Neural crest cell (in vitro differentiated cells): ENCODE results near the gene NHSL2. TPM values are rescaled to one million over a fixed set of nuclear protein-coding genes. Genes with fewer than 3 reads are reported as not detected.
"Not testable (repeated sequence)": the region's sequence is repeated elsewhere in the genome, so short reads cannot be mapped to it uniquely, and the experiment has no call there.

ENCODE experiments used
- DNase-seq: peaks from one replicate; pipeline ENCODE4 v3.0.0; 2021; ENCODE audit warnings: low read depth, mixed read lengths, low spot score
- H3K27ac Mint-ChIP-seq: one replicate; pipeline ENCODE4 v1.8.0; 2021; ENCODE audit warnings: mild to moderate bottlenecking, mixed read lengths; ENCODE audit not compliant: unreplicated experiment
- H3K27me3 Mint-ChIP-seq: 2 replicates; pipeline ENCODE4 v1.8.0; 2021; ENCODE audit warnings: low read depth, mild to moderate bottlenecking, mixed read lengths
- H3K36me3 Mint-ChIP-seq: 2 replicates; pipeline ENCODE4 v1.8.0; 2021; ENCODE audit warnings: low read depth, mild to moderate bottlenecking, mixed read lengths
- H3K4me1 Mint-ChIP-seq: 2 replicates; pipeline ENCODE4 v1.8.0; 2021; ENCODE audit warnings: mixed read lengths
- H3K4me3 Mint-ChIP-seq: one replicate; pipeline ENCODE4 v1.8.0; 2021; ENCODE audit warnings: mild to moderate bottlenecking, mixed read lengths
- H3K9me3 Mint-ChIP-seq: 2 replicates; pipeline ENCODE4 v1.8.0; 2021; ENCODE audit warnings: mixed read lengths
- CTCF ChIP-seq: fragments of 200-600 bp; sonication (generic); conservative IDR thresholded peaks from 2 replicates; pipeline ENCODE4 v1.5.0; 2021; ENCODE audit warnings: antibody characterized with exemption, mild to moderate bottlenecking
- total RNA-seq: library from RNA; stranded (reverse); gene quantifications from 2 replicates; pipeline ENCODE4 v1.2.1, GENCODE V29; 2021

The NHSL2 gene
- total RNA-seq, 1 donor from 2014 or later: 9.9 TPM

DNA sequence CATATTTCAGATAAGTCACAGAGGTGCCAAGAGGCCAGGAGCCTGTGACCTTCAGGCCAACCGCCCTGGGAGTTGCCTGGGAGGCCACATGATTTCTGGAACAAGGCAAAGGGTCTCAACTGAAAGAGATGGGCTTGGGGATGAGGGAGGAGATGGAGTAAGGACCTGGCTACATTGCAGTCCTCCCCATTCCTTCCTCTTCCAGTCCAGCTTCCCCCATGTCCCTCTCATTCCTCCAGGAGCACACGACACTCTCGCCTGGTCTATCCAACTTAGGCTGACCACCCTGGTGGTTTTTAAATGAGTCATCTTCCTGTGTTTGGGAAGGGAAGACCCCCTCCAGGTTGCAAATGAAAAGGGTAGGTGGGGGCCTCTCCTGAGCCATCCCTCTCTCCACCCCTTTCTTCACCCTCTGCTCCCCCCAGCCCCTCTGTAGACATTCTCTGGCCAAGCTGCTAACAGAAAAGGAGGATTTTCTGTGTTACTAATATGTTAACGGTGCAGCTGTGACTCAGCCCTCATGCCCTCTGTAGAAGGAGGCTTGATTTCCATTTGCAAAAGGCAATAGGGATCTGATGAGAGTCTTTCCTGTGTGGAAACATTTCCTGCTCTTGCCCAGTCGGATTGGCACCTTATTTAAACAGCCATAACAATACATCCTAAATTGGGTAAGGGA lies 141.9 kb downstream of the NHSL2 start:
- Mint-ChIP-seq H3K36me3 (peaks cover 2% of the 10 kb centered on the region), H3K27me3 (peaks cover 3% of the 10 kb centered on the region), H3K4me1 (peaks cover 28% of the 10 kb centered on the region), H3K4me3 (no peak overlapping the region), H3K27ac (no peak overlapping the region), H3K9me3 (no peaks in the 10 kb centered on the region)
- TF ChIP-seq CTCF: no peak
- DNase-seq: no peak

- peaks cover 2% of the 10 kb centered on the region for H3K36me3 Mint-ChIP-seq
- peak overlapping the region; percentile 15 for H3K27ac Mint-ChIP-seq
- no peaks in the 10 kb centered on the region for H3K9me3 Mint-ChIP-seq
- DNase-seq: no peak
- no peak for TF ChIP-seq CTCF
- peaks cover 29% of the 10 kb centered on the region for H3K4me1 Mint-ChIP-seq
- peaks cover 3% of the 10 kb centered on the region for H3K27me3 Mint-ChIP-seq
- no peak overlapping the region for H3K4me3 Mint-ChIP-seq
These were observed 142.9 kb downstream of the NHSL2 start for GRCh38 chrX:72053508-72053907.

DNA sequence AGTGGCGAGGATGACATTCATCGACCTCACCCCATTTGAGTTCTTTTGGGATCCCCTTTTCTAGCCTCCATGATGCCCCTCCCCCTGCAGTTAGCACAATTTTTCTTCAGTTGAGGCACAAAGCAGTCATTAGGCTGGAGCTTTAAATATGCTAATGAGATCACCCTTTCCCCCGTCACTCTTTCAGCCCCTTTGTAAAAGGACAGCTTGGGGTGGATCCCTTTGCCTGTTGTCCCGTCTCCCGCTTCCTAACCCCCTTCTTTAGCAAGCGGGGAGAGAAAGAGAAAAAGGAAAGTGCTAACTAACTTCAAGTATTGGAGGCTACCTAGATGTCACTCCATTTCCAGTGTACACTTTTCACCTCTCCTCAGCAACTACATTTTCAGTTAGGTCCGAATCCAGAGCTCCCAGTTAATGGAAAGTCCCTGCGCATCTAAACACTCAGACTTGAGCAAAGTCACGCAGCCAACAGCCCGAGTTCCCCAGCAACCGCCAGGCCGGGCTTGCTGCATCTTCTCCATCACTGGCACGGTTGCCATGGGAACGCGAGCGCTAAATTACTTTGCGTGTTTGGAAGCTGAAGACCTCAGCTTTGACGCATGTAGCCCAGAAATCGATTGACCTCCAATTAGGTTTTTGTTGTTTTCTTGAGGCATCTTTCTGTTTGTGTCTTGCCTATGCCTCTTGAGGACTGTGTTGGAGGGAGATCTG lies 144.3 kb downstream of the NHSL2 start:
- Mint-ChIP-seq H3K4me1 (peaks cover 39% of the 10 kb centered on the region), H3K4me3 (peak overlapping the region; percentile 22), H3K27ac (peak overlapping the region; percentile 82), H3K9me3 (no peaks in the 10 kb centered on the region), H3K36me3 (peaks cover 2% of the 10 kb centered on the region), H3K27me3 (peaks cover 3% of the 10 kb centered on the region)
- TF ChIP-seq CTCF: no peak
- peak; percentile 42 for DNase-seq

- no peak for DNase-seq
- H3K36me3 Mint-ChIP-seq: no peaks in the 10 kb centered on the region
- no peak overlapping the region for H3K27ac Mint-ChIP-seq
- H3K9me3 Mint-ChIP-seq: no peaks in the 10 kb centered on the region
- no peak for TF ChIP-seq CTCF
- peaks cover 3% of the 10 kb centered on the region for H3K27me3 Mint-ChIP-seq
- peaks cover 62% of the 10 kb centered on the region for H3K4me1 Mint-ChIP-seq
- no peak overlapping the region for H3K4me3 Mint-ChIP-seq
These were observed 146.7 kb downstream of the NHSL2 start for GRCh38 chrX:72057331-72057730.

DNA sequence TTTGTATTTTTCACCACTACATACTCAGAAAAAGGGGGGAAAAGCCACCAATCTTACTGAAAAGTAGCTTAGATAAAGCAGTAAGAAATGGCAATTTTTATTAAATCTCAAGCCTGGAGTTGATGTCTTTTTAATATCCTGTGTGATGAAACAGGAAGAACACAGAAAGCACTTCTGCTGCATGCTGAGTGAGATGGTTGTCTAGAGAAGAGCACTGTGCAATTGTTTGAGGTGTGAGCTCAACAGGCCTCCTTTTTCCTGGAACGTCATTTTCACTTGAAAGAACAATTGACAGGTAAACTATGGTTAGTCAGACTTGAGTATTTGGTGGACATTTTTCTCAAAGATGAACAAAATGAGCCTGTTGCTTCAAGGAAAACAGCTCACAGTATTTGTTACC lies 147.2 kb downstream of the NHSL2 start:
- Mint-ChIP-seq H3K9me3 (no peaks in the 10 kb centered on the region), H3K27me3 (peaks cover 3% of the 10 kb centered on the region), H3K4me1 (peaks cover 58% of the 10 kb centered on the region), H3K4me3 (no peak overlapping the region), H3K36me3 (no peaks in the 10 kb centered on the region), H3K27ac (no peak overlapping the region)
- no peak for TF ChIP-seq CTCF
- no peak for DNase-seq

- H3K27ac Mint-ChIP-seq, H3K4me3 Mint-ChIP-seq, DNase-seq, H3K27me3 Mint-ChIP-seq, H3K36me3 Mint-ChIP-seq, H3K9me3 Mint-ChIP-seq: not testable (repeated sequence)
- peaks cover 57% of the 10 kb centered on the region for H3K4me1 Mint-ChIP-seq
These were observed 147.7 kb downstream of the NHSL2 start for GRCh38 chrX:72058346-72058745.
